HG03135 (cell line): ENCODE measurements around the gene ATP6V1A.

Experiments used
- ATAC-seq: cut with Tn5 transposase; IDR thresholded peaks from one replicate; pipeline ENCODE4 v1.9.1; 2021; ENCODE audit warnings: mild to moderate bottlenecking, moderate library complexity; ENCODE audit not compliant: unreplicated experiment

ATP6V1A gene

DNA sequence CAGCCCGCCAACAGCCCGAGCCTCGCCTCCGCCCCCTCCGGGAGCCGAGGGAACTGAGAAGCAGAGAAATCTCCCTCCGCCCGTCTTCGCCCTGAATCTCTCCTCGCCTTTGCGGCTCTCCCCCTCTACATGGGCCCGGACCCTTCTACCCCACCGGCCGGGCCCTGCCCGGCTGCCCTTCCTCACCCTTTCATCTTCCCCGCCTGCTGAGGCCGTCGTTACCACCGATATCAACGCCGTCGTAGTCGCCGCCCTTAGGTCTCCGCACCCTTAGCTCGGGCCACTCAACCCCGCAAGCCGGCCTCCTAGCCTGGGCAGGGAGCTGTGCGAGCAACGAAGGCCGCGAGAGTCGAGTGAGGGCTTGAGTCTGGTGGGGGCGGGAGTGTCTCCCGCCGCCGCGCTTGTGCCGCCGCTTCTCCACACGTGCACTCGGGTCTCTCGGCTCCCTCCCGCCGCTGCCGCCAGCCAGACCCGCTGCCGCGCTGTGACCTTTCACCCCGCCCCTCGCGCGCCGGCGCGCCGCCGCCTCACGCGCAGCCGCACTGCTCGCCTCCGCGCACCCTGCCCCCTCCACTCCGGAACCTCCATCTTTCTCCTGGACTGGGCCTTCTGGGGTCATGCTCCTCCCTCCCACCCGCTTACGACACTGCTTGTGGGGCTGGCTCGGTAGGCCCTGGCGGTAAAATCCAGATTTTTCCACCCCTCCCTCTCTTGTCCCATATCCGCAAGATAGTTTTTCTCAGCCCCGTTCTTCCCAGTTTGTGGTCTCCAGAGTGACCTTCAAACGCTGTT, 883 bp upstream of the ATP6V1A start, which contains the start of gene NAA50:
Gene NAA50, minus strand, starts transcription at position 494 of the 792 bp plus-strand sequence. Its CDS starts 300 bp downstream, at position 194.
- ATAC-seq, result peak; percentile 54

DNA sequence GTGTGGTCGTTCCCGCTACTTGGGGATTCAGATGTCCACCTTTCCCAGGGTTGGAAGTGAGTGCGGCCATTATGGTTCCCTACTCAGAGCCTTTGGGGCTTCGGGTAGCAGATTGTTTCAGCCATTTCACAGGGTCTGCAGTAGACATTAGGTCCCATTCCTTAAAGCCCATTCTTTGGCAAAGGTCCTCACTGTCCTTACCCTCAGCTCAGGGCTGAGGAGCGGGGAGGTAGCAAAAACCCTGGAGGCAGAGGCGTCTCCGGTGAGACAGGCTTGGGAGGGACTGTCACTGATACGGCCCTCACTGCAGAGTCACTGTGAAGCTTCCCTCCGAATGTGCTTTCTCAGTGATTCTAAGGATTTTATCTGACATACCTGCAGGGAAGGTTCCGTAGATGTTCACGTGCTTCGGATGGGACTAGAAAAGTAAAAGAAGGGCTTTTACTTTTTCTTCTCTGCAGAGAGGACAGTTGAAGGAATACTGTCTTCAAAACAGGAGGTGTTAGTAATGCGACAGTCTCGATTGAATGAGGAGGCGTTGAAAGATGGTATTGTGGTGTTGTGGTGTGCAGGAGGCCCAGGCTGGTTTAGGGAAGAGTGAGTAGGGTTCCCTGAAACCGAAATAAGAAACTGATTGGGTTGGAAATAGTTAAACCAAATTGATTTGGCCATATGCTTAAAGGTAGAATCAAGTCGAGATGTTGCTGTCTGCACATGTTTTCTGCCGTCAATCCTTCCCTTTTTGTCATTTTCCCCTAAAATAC, 630 bp downstream of the ATP6V1A start:
- ATAC-seq, result peak; percentile 4

DNA sequence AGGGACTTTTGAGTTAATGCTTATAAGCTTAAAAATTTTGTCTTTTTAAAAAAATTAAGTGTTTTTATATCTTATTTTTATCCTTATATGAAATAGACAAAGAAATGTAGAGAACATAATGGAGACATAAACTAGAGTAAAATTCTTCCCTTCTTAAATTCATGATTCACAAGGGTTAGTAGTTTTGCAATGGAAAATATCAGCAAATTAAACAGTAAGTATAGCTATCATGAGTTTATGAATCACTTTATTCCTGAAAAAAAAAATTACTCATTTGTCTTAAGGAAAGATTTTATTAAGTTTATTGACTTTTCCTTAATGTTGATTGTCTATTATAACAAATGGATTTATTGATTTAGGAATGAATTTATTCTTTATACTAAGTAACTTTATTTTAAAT, 4.3 kb downstream of the ATP6V1A start:
- no peak for ATAC-seq

DNA sequence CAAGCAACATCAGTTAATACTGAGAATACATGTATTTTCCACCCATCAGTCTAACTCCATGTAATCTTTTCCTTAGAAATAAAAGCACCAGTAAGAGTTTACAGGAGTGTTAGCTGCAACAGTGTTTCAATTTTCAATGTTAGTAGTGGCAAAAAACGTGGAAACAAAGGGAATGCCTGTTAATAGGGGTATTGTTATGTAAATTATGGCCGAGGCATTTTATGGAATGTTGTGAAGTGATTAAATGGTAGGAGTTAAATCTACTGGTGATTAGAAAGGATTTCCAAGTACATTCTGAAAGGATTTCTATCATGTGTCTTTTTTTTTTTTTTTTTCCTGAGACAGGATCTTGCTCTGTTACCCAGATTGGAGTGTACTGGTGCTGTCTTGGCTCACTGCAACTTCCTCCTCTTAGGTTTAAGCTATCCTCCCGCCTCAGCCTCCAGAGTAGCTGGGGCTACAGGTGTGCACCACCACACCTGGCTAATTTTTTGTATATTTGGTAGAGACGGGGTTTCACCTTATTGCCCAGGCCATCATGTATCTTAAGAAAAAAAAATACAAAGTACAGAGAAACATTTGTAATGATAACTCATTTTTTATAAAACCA, 6.6 kb downstream of the ATP6V1A start:
- no peak for ATAC-seq

DNA sequence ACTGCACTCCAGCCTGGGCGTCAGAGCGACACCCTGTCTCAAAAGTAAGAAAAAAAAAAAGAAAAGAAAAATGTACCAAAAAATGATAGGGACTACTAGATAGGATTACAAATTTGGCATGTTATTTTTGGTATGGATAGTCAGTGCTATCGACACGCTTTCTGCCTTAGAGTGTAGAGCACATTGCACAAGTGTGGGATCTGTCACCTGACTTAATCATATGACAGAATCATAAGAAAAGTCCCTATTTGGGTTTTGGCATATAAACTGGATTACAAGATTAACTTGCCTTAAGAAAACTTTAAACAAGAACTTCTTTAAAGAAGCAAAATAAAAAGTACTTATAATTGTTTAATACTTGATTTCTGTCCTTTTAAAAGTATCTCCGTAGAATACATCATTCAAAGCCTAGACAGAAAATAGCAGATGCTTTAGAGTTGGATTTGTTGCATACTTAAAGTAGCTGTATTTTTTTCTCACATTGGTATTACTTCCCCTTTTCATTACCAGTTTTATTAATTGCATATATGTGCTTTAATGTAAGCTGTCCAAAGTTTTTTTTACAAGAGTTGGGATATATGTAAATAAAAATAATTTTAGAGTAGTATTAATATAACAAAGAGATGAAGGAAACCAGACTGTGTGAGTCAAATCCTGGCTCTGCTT, 7.8 kb downstream of the ATP6V1A start:
- ATAC-seq, result peak; percentile 55

DNA sequence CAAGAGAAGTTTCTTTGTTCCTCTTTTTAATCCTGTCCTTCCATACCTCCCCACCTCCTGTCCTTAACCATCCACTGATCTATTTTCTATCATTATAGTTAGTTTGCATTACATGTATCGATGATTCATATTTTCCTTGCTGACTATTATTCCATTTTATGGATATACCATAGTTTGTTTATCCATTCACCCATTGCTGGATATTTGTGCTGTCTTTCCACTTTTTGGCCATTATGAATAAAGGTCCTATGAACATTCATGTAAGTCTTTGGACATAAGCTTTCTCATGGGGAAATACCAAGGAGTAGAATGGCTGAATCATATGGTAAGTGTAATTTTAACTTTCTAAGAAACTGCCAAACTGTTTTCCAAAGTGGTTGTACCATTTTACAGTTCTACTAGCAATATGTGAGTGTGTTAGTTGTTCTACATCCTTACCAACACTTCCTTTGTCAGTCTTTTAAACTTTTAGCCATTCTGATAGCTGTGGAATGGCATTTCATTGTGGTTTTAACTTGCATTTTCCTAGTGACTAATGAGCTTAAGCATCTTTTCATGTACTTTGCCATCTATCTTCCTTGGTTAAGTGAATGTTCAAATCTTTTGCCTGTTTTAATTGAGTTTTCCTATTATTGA, 11.7 kb downstream of the ATP6V1A start:
- ATAC-seq, result no peak

DNA sequence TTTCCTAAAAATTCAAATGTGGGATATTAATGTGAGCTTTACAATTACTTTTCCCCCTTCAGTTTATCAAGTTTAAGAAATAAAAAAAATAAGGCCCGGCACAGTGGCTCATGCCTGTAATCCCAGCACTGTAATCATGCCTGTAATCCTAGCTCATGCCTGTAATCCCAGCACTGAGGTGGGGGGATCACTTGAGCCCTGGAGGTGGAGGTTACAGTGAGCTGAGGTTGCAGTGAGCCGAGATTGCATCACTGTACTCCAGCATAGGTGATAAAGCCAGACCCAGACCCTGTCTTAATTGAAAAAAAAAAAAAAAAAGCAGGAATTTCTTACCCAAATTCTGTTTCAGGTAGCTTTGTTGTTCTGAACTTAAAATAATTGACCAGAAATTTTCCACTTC, 17.9 kb downstream of the ATP6V1A start:
- ATAC-seq, result no peak

DNA sequence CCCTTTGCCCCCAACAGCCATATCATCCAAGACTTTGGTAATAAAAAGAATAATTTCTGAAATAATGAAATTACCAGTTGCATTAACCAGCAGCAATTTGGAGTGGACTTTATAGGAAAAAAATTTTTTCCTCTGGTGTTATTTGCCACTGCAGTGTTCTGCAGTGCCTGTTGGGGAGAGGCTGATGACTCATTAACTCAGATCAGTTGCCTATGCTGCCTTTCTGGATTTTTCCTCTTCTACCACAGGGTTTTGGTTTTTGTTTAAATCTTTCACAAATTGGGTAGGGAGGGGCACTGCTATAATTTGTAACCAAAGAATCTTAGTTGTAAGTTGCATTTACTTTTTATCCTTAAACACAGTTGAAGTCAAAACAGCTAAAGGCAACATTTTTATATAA, 22.7 kb downstream of the ATP6V1A start:
- no peak for ATAC-seq

DNA sequence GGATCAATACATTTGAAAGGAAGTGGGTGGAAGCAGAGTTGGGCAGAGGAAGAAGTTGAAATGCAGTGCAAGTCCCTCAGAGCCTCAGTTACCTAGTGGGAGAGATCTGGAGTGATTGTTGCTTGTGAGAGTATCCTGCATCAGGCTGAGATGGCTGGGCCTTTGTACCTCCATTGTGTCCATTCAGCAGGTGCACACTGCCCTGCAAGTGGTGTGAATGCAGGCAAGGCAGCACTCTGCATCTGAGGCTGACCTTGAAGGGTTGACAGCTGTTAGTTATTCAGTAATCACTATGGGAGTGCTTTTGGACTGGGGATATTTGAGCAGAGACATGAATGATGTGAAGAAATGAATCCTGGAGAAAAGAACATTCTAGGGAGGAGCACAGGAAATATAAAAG, 25.2 kb downstream of the ATP6V1A start:
- no peak for ATAC-seq

DNA sequence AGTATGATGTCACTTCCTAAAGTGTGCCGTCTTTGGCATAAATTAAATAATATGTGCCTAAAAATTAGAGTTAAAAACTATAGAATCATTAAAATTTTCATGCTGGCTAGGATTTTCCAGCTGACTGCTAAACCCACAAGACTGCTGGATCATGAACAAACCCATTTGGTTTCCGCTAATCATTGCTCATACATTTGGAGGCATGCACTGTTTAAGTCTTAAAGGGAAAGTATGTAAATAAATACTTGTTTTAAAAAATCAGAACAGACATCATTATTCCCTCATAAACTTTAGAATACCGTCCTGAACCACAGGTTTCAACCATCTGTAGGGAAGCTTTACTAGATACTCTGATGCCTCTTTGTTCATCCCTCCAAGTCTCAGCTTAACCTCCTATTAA, 26.5 kb downstream of the ATP6V1A start:
- ATAC-seq, result no peak

DNA sequence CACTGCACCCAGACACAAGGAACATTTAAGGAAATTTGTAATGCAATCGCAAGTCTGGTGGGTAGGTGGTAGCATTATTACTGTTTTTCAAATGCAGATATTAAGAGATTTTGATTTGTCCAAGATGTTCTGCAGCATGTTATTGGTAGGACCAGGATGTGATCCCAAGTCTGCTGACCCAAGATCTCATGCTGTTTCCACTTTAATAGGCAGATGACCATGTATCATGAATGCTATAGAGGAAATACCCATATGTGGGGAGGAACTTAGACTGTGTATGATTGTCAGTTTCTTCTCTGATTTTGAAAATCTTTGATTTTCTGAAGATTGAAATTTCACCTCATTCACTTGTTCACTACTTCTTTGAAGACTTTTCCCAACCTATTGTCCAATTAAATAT, 28.7 kb downstream of the ATP6V1A start:
- no peak for ATAC-seq

DNA sequence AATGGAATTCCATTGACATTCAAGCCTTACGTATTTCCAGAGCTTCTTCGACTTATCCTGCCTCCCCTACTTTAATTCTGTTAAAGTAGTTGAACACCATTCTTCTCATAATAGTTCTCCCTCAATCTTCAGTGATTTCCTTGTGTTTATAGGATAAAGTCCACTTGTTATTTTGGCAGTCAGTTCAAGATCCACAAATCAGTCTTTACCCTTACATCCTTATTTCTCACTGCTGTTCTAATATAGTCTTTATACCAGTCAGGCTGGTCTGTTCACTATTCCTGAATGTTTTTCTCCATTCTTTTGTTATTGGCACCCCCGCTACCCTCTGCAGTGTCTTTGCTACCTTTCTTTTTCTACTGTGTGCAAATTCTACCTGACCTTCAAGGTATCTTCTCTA, 29.7 kb downstream of the ATP6V1A start:
- no peak for ATAC-seq

DNA sequence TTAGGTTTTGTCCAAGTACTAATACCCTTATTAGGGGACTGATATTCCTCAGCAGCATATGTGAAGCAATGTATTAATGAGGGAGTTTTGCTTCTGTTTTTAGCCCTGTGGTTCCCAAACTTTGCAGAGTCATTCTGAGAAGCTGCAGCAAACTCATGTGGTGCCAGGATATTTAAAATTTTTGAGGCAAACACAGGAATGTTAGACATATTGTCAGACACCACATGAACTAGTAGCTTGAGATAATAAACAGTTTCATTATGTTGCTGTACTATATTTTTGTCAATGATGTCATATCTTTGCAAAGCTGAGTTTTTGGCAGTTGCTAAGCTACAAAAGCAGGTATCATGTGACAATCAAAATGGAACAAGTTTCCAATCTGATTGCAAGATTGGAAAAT, 36.6 kb downstream of the ATP6V1A start:
- peak; percentile 83 for ATAC-seq

DNA sequence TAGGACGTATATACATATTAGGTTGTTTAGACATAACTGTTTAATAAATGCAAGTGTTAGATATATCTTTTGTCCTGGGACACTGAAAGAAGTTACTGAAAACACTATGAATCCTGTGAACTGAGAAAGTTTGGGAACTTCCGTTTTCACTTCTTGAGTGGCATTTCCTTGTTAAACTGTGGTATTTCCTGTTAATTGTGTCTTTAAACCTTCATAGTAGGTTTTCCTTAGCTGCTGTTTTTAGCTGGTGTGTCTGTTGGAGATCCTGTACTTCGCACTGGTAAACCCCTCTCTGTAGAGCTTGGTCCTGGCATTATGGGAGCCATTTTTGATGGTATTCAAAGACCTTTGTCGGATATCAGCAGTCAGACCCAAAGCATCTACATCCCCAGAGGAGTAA, 37.1 kb downstream of the ATP6V1A start:
- ATAC-seq, result no peak

DNA sequence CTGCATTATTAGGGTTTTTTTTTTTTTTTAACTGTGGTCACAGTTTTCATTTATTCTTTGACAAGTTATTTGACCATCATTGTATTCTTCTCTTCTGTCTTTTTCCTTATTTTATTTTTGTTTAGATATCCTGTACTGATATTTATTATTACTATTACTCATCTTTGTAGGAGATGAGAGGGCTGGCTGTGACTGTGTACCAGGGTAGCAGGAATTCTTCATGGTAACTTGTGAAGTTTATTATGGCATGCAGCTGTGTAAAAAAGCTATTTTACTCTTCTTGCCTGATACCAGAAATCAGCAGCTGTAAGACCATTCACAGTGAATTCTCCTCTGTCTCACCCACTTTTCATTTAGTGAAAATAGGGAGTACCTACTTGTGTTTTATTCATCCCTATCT, 44.5 kb downstream of the ATP6V1A start:
- no peak for ATAC-seq

DNA sequence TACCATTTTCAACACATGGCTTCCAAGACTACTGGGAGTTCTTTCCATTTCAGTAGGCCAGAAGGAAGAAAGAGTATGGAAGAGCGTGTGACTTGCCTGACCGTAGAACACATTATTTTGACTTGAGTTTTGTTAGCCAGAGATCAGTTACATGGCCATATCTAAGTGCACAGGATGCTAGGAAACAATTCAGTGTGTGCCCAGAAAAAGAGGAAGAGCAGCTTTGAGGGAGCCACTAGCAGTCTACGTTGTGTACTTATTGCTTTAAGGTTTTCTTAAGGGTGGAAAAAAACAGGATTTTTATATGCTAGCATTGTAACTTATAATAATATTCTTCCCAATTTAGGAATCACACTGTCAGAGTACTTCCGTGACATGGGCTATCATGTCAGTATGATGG, 47.7 kb downstream of the ATP6V1A start:
- no peak for ATAC-seq

DNA sequence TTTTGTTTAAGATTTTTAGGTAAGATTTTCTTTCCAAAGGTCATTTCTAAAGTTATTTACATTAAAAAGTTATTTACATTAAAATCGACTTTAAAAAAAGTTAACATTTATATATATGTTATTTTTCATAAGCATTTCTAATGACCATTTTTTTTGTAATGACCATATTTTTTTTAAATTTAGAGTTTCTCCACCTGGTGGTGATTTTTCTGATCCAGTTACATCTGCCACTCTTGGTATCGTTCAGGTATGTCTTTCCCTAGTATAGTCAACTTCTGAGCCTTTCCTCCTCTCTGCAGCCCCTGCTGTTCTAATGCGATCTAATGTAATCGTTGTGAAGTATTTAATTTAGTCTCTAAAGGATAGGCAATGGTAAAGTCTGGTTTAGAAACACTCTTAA, 48.9 kb downstream of the ATP6V1A start:
- no peak for ATAC-seq

DNA sequence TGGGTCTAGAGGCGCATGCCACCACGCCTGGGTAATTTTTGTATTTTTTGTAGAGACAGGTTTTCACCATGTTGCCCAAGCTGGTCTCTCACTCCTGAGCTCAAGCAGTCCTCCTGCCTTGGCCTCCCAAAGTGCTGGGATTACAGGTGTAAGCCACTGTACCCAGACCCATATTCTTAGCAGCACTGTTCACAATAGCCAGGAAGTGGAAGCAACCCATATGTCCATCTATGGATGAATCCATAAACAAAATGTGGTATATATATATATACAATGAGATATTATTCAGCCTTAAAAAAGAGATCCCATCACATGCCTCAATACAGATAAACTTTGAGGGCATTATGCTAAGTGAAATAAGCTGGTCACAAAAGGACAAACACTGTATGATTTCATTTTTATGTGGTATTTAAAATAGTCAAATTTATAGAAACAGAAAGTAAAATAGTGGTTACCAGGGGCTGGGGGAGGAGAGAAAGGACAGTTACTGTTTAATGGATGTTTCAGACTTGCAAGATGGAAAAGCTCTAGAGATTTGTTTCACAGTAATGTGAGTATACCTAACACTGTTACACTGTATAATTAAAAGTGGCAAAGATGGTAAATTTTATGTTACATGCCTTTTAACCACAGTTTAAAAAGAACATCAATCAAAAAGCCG, 56.1 kb downstream of the ATP6V1A start:
- ATAC-seq, result no peak

DNA sequence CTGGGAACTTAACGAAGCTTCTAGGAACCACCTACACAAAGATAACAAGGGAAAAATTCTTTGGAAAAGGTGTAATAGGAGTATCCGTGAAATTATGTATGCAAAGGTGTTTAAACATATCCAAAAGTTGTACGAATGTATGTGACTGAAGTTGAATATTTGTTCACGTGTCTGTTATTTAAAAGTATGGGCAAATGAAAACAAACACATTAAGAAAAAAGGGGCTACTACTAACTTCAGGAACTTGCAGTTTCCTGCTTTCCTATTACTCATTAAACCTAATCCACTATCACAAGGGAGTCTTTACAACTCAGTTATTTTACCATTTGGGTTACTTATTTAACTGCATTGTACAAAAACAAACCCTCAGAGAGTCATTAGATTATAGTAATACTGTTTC, 57.8 kb downstream of the ATP6V1A start:
- ATAC-seq, result no peak

DNA sequence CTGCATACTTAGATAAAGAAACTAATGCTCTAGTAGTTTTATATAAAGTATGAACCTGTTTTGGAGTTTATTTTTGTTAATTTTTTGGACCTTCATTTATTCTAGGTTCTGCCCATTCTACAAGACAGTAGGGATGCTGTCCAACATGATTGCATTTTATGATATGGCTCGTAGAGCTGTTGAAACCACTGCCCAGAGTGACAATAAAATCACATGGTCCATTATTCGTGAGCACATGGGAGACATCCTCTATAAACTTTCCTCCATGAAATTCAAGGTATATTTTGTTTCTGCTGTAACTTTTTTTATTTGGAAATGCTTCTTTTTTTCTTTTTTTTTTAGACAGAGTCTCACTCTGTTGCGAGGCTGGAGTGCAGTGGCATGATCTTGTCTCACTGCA, 58.4 kb downstream of the ATP6V1A start:
- ATAC-seq, result no peak
